ENCODE data around the gene TBCE. TPM values are rescaled to one million over a fixed set of nuclear protein-coding genes. Genes with fewer than 3 reads are reported as not detected.

TBCE gene
- polyA plus RNA-seq, 1 donor from 2014 or later = 72.9 TPM

GRCh38 chr1:235397733-235398132, 30.5 kb downstream of the TBCE start:
- Histone ChIP-seq H2AFZ (ENCODE audit: low read depth, low read length) (no peak overlapping the region), H3K4me3 (ENCODE audit: low read length) (no peak overlapping the region), H3K79me2 (replicated peaks; ENCODE audit: insufficient read depth, low read length) (no peaks in the 10 kb centered on the region), H3K9me3 (ENCODE audit: low read length) (no peaks in the 10 kb centered on the region), H4K20me1 (ENCODE audit: insufficient read depth) (no peaks in the 10 kb centered on the region), H3K27ac (ENCODE audit: low read length) (no peak overlapping the region), H3K9ac (ENCODE audit: low read length) (no peak overlapping the region), H3K4me2 (ENCODE audit: low read length) (no peak overlapping the region), H3K36me3 (ENCODE audit: insufficient read depth, low read length) (no peaks in the 10 kb centered on the region), H3K9me2 (ENCODE audit: insufficient read depth, low read length) (no peaks in the 10 kb centered on the region), H3K27me3 (ENCODE audit: insufficient read depth, low read depth, low read length) (no peaks in the 10 kb centered on the region), H3F3A (ENCODE audit: insufficient read depth, low read length, poor library complexity, severe bottlenecking) (no peaks in the 10 kb centered on the region)
- TF ChIP-seq SMC3 (conservative IDR thresholded peaks at IDR 0.05; ENCODE audit: poor library complexity) (no peak), EP300 (conservative IDR thresholded peaks at IDR 0.05; ENCODE audit: poor library complexity, severe bottlenecking) (no peak)

- Histone ChIP-seq H3K27me3 (ENCODE audit: insufficient read depth, low read depth, low read length) (no peaks in the 10 kb centered on the region), H3K9ac (ENCODE audit: low read length) (no peak overlapping the region), H3K27ac (ENCODE audit: low read length) (no peak overlapping the region), H3K9me3 (ENCODE audit: low read length) (no peaks in the 10 kb centered on the region), H3K36me3 (ENCODE audit: insufficient read depth, low read length) (no peaks in the 10 kb centered on the region), H3K4me2 (ENCODE audit: low read length) (no peak overlapping the region), H2AFZ (ENCODE audit: low read depth, low read length) (no peak overlapping the region), H3F3A (ENCODE audit: insufficient read depth, low read length, poor library complexity, severe bottlenecking) (no peaks in the 10 kb centered on the region), H3K79me2 (replicated peaks; ENCODE audit: insufficient read depth, low read length) (no peaks in the 10 kb centered on the region), H4K20me1 (ENCODE audit: insufficient read depth) (no peaks in the 10 kb centered on the region), H3K9me2 (ENCODE audit: insufficient read depth, low read length) (no peaks in the 10 kb centered on the region), H3K4me3 (ENCODE audit: low read length) (no peak overlapping the region)
- TF ChIP-seq RAD21 (conservative IDR thresholded peaks at IDR 0.05) = no peak
- no peak for TF ChIP-seq EZH2 (IDR thresholded peaks at IDR 0.05; ENCODE audit: borderline replicate concordance, insufficient read depth, low read length, poor library complexity, severe bottlenecking)
- no peak for TF ChIP-seq SMC3 (conservative IDR thresholded peaks at IDR 0.05; ENCODE audit: poor library complexity)
- TF ChIP-seq REST (IDR thresholded peaks at IDR 0.05; ENCODE audit: borderline replicate concordance) = no peak
- no peak for TF ChIP-seq POLR2AphosphoS5 (IDR thresholded peaks at IDR 0.05)
- TF ChIP-seq EP300 (conservative IDR thresholded peaks at IDR 0.05; ENCODE audit: poor library complexity, severe bottlenecking) = no peak
These were observed 32.4 kb downstream of the TBCE start for GRCh38 chr1:235399661-235400060.

GRCh38 chr1:235401251-235401650, 34.0 kb downstream of the TBCE start:
- H3K9me3 ChIP-seq (ENCODE audit: low read length) = no peaks in the 10 kb centered on the region
- no peak overlapping the region for H3K27ac ChIP-seq (ENCODE audit: low read length)
- TF ChIP-seq TAF1 (IDR thresholded peaks at IDR 0.05; ENCODE audit: low read depth) (no peak), EP300 (conservative IDR thresholded peaks at IDR 0.05; ENCODE audit: poor library complexity, severe bottlenecking) (no peak), CTCF (IDR thresholded peaks at IDR 0.05; ENCODE audit: poor library complexity, severe bottlenecking) (no peak), RAD21 (conservative IDR thresholded peaks at IDR 0.05) (no peak), EZH2 (IDR thresholded peaks at IDR 0.05; ENCODE audit: borderline replicate concordance, insufficient read depth, low read length, poor library complexity, severe bottlenecking) (no peak), REST (IDR thresholded peaks at IDR 0.05; ENCODE audit: borderline replicate concordance) (no peak), SMC3 (conservative IDR thresholded peaks at IDR 0.05; ENCODE audit: poor library complexity) (no peak), POLR2AphosphoS5 (IDR thresholded peaks at IDR 0.05) (no peak), MXI1 (conservative IDR thresholded peaks at IDR 0.05; ENCODE audit: poor library complexity, severe bottlenecking) (no peak)
- no peaks in the 10 kb centered on the region for H3K27me3 ChIP-seq (ENCODE audit: insufficient read depth, low read depth, low read length)
- H3K9ac ChIP-seq (ENCODE audit: low read length) = no peak overlapping the region
- no peak overlapping the region for H3K4me2 ChIP-seq (ENCODE audit: low read length)
- H4K20me1 ChIP-seq (ENCODE audit: insufficient read depth) = no peaks in the 10 kb centered on the region
- no peak overlapping the region for H3K4me3 ChIP-seq (ENCODE audit: low read length)
- no peak overlapping the region for H2AFZ ChIP-seq (ENCODE audit: low read depth, low read length)
- H3K79me2 ChIP-seq (replicated peaks; ENCODE audit: insufficient read depth, low read length) = no peaks in the 10 kb centered on the region
- H3K36me3 ChIP-seq (ENCODE audit: insufficient read depth, low read length) = no peaks in the 10 kb centered on the region
- H3F3A ChIP-seq (ENCODE audit: insufficient read depth, low read length, poor library complexity, severe bottlenecking) = no peaks in the 10 kb centered on the region
- H3K9me2 ChIP-seq (ENCODE audit: insufficient read depth, low read length) = no peaks in the 10 kb centered on the region

Data from neural cell (in vitro differentiated cells).